Panc1 (cell line): ENCODE measurements around the gene BATF2.

Source experiments
- CTCF ChIP-seq: fragments of 450-650 bp; IDR thresholded peaks from 2 replicates; pipeline ENCODE4 v1.5.1; 2017; ENCODE audit warnings: mild to moderate bottlenecking
- POLR2AphosphoS5 ChIP-seq: IDR thresholded peaks from 2 replicates; pipeline ENCODE4 v1.6.1; 2012; ENCODE audit warnings: mild to moderate bottlenecking, low read depth, low read length, moderate library complexity
- REST ChIP-seq, 2 experiments: IDR thresholded peaks; 2 replicates each; pipeline ENCODE4 v1.6.1; 2011 to 2012; ENCODE audit warnings: low read depth in 2 of 2, control low read depth in 1 of 2, low read length in 1 of 2, mild to moderate bottlenecking in 1 of 2, moderate library complexity in 1 of 2; ENCODE audit not compliant: insufficient read depth in 1 of 2
- SIN3A ChIP-seq: IDR thresholded peaks from 2 replicates; pipeline ENCODE4 v1.6.1; 2012; ENCODE audit warnings: low read depth, mild to moderate bottlenecking, low read length, moderate library complexity, borderline replicate concordance; ENCODE audit not compliant: insufficient read depth
- TCF7L2 ChIP-seq: IDR thresholded peaks from 2 replicates; pipeline ENCODE4 v1.6.1; 2011; ENCODE audit warnings: mild to moderate bottlenecking, low read depth, low read length, inconsistent platforms

GRCh38 chr11:65021509-65021908, 24.7 kb upstream of the BATF2 start:
- TF ChIP-seq CTCF: no peak
- TF ChIP-seq REST (IDR thresholded peaks at IDR 0.05; ENCODE audit: insufficient read depth in 1 of 2, low read depth in 2 of 2, low read length in 1 of 2): no peak
- TF ChIP-seq SIN3A: no peak
- TF ChIP-seq POLR2AphosphoS5: no peak
- TF ChIP-seq TCF7L2: no peak
